Neural progenitor cell (in vitro differentiated cells): Measurements from ENCODE around the gene NOTCH4.

Source experiments
- EZH2 ChIP-seq: fragments of 200-600 bp; sonication (generic); IDR thresholded peaks from 2 replicates; pipeline ENCODE4 v1.6.1; 2017; ENCODE audit warnings: antibody characterized with exemption, mild to moderate bottlenecking, moderate library complexity
- TF ChIP-seq, protein P1 (sequence below): fragments of 200-600 bp; sonication (generic); IDR thresholded peaks from 2 replicates; pipeline ENCODE4 v1.5.1; 2017; ENCODE audit warnings: antibody characterized with exemption, mild to moderate bottlenecking

DNA sequence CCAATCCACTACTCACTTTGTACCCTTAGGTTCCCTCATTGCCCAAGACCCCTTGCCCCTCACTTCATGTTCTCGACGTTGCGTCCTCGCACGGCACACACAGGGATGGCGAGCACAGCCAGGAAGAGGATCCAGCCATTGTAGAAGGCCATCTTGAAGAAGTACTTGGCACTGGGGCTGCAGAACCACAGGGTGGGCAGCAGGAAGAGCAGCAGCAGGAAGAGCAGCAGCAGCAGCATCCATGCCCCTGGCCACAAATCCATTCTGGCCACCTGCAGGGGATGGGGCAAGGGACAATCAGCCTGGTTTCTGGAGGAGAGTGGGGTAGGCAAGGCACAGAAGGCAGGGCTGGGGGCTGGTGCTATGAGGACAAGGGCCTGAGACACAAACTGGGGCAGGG, 52.6 kb downstream of the NOTCH4 start:
- TF ChIP-seq EZH2 = no peak
- TF ChIP-seq, protein P1, sequence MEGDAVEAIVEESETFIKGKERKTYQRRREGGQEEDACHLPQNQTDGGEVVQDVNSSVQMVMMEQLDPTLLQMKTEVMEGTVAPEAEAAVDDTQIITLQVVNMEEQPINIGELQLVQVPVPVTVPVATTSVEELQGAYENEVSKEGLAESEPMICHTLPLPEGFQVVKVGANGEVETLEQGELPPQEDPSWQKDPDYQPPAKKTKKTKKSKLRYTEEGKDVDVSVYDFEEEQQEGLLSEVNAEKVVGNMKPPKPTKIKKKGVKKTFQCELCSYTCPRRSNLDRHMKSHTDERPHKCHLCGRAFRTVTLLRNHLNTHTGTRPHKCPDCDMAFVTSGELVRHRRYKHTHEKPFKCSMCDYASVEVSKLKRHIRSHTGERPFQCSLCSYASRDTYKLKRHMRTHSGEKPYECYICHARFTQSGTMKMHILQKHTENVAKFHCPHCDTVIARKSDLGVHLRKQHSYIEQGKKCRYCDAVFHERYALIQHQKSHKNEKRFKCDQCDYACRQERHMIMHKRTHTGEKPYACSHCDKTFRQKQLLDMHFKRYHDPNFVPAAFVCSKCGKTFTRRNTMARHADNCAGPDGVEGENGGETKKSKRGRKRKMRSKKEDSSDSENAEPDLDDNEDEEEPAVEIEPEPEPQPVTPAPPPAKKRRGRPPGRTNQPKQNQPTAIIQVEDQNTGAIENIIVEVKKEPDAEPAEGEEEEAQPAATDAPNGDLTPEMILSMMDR = no peak
